HepG2 (cell line): Measurements from ENCODE around the gene MGAT2. TPM values are rescaled to one million over a fixed set of nuclear protein-coding genes. Genes with fewer than 3 reads are reported as not detected.

ENCODE experiments used
- ARNT2 ChIP-seq: sonication (generic); formaldehyde crosslinking; IDR thresholded peaks from 2 replicates; pipeline ENCODE4 v1.8.0; 2022; ENCODE audit warnings: mild to moderate bottlenecking, low read depth, missing genetic modification reagents, moderate library complexity
- ETS1 ChIP-seq: sonication (generic); formaldehyde crosslinking; IDR thresholded peaks from 2 replicates; pipeline ENCODE4 v1.4.0; 2020; ENCODE audit warnings: missing genetic modification reagents
- GFI1 ChIP-seq: sonication (generic); formaldehyde crosslinking; IDR thresholded peaks from 2 replicates; pipeline ENCODE4 v1.5.0; 2020; ENCODE audit warnings: missing genetic modification reagents, mild to moderate bottlenecking, borderline replicate concordance
- IKZF5 ChIP-seq: IDR thresholded peaks from 2 replicates; pipeline ENCODE4 v1.6.1; 2018; ENCODE audit warnings: missing genetic modification reagents, mild to moderate bottlenecking, missing compliant biosample characterization
- MIER3 ChIP-seq: IDR thresholded peaks from 2 replicates; pipeline ENCODE4 v1.6.1; 2016; ENCODE audit warnings: missing compliant biosample characterization, borderline replicate concordance
- MLLT10 ChIP-seq: sonication (generic); formaldehyde crosslinking; IDR thresholded peaks from 2 replicates; pipeline ENCODE4 v1.4.0; 2020; ENCODE audit warnings: missing genetic modification reagents
- NFKBIZ ChIP-seq: IDR thresholded peaks from 2 replicates; pipeline ENCODE4 v1.6.1; 2018; ENCODE audit warnings: missing genetic modification reagents, missing compliant biosample characterization
- PCBP1 ChIP-seq: fragments of 200-400 bp; formaldehyde crosslinking; IDR thresholded peaks from 2 replicates; pipeline ENCODE4 v1.6.1; 2017; ENCODE audit warnings: mild to moderate bottlenecking, low read depth, low read length, borderline replicate concordance
- RAD21 ChIP-seq: fragments of 450-650 bp; formaldehyde crosslinking; IDR thresholded peaks from 2 replicates; pipeline ENCODE4 v1.5.0; 2020; ENCODE audit warnings: mild to moderate bottlenecking
- REPIN1 ChIP-seq: sonication (generic); formaldehyde crosslinking; IDR thresholded peaks from 2 replicates; pipeline ENCODE4 v1.8.0; 2022; ENCODE audit warnings: missing genetic modification reagents, low read depth, mild to moderate bottlenecking, borderline replicate concordance
- REXO4 ChIP-seq: sonication (generic); formaldehyde crosslinking; IDR thresholded peaks from 2 replicates; pipeline ENCODE4 v1.8.0; 2022; ENCODE audit warnings: missing genetic modification reagents, mild to moderate bottlenecking, borderline replicate concordance
- SIX4 ChIP-seq: sonication (generic); formaldehyde crosslinking; IDR thresholded peaks from 2 replicates; pipeline ENCODE4 v1.4.0; 2020; ENCODE audit warnings: missing genetic modification reagents
- YEATS4 ChIP-seq: sonication (generic); formaldehyde crosslinking; IDR thresholded peaks from 2 replicates; pipeline ENCODE4 v1.4.0; 2020; ENCODE audit warnings: missing genetic modification reagents, borderline replicate concordance
- ZNF253 ChIP-seq: sonication (generic); formaldehyde crosslinking; IDR thresholded peaks from 2 replicates; pipeline ENCODE4 v1.8.0; 2022; ENCODE audit warnings: mild to moderate bottlenecking, missing genetic modification reagents, borderline replicate concordance
- ZNF263 ChIP-seq: sonication (generic); formaldehyde crosslinking; IDR thresholded peaks from 2 replicates; pipeline ENCODE4 v1.4.0; 2020; ENCODE audit warnings: missing genetic modification reagents
- ZNF329 ChIP-seq: sonication (generic); formaldehyde crosslinking; IDR thresholded peaks from 2 replicates; pipeline ENCODE4 v1.9.0; 2021; ENCODE audit warnings: low read depth, mild to moderate bottlenecking, missing genetic modification reagents
- ZNF598 ChIP-seq: sonication (generic); formaldehyde crosslinking; IDR thresholded peaks from 2 replicates; pipeline ENCODE4 v1.5.1; 2020; ENCODE audit warnings: mild to moderate bottlenecking, missing genetic modification reagents, borderline replicate concordance
- ZNF629 ChIP-seq: sonication (generic); formaldehyde crosslinking; conservative IDR thresholded peaks from 2 replicates; pipeline ENCODE4 v1.5.0; 2020; ENCODE audit warnings: missing genetic modification reagents
- ZNF747 ChIP-seq: sonication (generic); formaldehyde crosslinking; IDR thresholded peaks from 2 replicates; pipeline ENCODE4 v1.8.1; 2023; ENCODE audit warnings: missing genetic modification reagents, mild to moderate bottlenecking, borderline replicate concordance
- ZSCAN29 ChIP-seq: sonication (generic); formaldehyde crosslinking; conservative IDR thresholded peaks from 2 replicates; pipeline ENCODE4 v1.4.0; 2020; ENCODE audit warnings: mild to moderate bottlenecking, missing genetic modification reagents
- polyA plus RNA-seq, 8 experiments: library from polyadenylated mRNA; depleted of rRNA in 3 of 8; stranded (reverse) in 7 of 8; unstranded in 1 of 8; fragments of >200 nt; fragmentation: Illumina TruSeq in 4 of 8; extraction: Trizol in 4 of 8; gene quantifications; 2 replicates each; pipeline versions ENCODE4 v1.2.1 to v1.2.3, GENCODE V29; 2011 to 2016; ENCODE audit warnings: low read depth in 4 of 8, missing spikeins in 1 of 8, mixed read lengths in 1 of 8; ENCODE audit not compliant: insufficient read depth in 1 of 8
- total RNA-seq, 5 experiments: library from RNA; depleted of rRNA; stranded (reverse); fragments of >200 nt; fragmentation: Illumina TruSeq; extraction: Trizol; gene quantifications; 2 replicates each; pipeline ENCODE4 v1.2.3, GENCODE V29; 2016; ENCODE audit warnings: low read depth in 1 of 5
- TF ChIP-seq, protein P1 (sequence below): sonication (generic); formaldehyde crosslinking; conservative IDR thresholded peaks from 2 replicates; pipeline ENCODE4 v1.8.0; 2022; ENCODE audit warnings: low read depth, missing genetic modification reagents
- TF ChIP-seq, protein P2 (sequence below): IDR thresholded peaks from 2 replicates; pipeline ENCODE4 v1.6.1; 2016; ENCODE audit warnings: missing compliant biosample characterization, missing genetic modification reagents, borderline replicate concordance

Gene MGAT2
- total and polyA plus RNA-seq, 2 of the 13 experiments (the other 11 are each of a cell fraction or from before 2014, with no cell fraction given) = 12.9 to 51.9 TPM

- TF ChIP-seq PCBP1 = no peak
- no peak for TF ChIP-seq ZSCAN29 (CRISPR knock-in tag)
- TF ChIP-seq IKZF5 (CRISPR knock-in tag) = no peak; the same call in 1 of the 2 replicates
- TF ChIP-seq ZNF253 (CRISPR knock-in tag) = 0 out of 2 replicates have a peak, but pooled peaks have one; percentile 40
- TF ChIP-seq MLLT10 = no peak
- no peak for TF ChIP-seq GFI1 (CRISPR knock-in tag)
- TF ChIP-seq ARNT2 (CRISPR knock-in tag) = 0 out of 2 replicates have a peak, but pooled peaks have one; percentile 17
- TF ChIP-seq, protein P1, sequence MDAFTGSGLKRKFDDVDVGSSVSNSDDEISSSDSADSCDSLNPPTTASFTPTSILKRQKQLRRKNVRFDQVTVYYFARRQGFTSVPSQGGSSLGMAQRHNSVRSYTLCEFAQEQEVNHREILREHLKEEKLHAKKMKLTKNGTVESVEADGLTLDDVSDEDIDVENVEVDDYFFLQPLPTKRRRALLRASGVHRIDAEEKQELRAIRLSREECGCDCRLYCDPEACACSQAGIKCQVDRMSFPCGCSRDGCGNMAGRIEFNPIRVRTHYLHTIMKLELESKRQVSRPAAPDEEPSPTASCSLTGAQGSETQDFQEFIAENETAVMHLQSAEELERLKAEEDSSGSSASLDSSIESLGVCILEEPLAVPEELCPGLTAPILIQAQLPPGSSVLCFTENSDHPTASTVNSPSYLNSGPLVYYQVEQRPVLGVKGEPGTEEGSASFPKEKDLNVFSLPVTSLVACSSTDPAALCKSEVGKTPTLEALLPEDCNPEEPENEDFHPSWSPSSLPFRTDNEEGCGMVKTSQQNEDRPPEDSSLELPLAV = no peak
- TF ChIP-seq RAD21 (CRISPR knock-in tag) = no peak
- no peak for TF ChIP-seq REPIN1
- no peak for TF ChIP-seq ETS1
- 0 out of 2 replicates have a peak, but pooled peaks have one; percentile 2 for TF ChIP-seq SIX4
- TF ChIP-seq ZNF263 (CRISPR knock-in tag) = peak; percentile 5; the same call in 1 of the 2 replicates
- peak; percentile 22; the same call in 1 of the 2 replicates for TF ChIP-seq ZNF598 (CRISPR knock-in tag)
- TF ChIP-seq NFKBIZ (CRISPR knock-in tag) = no peak
- TF ChIP-seq REXO4 = 0 out of 2 replicates have a peak, but pooled peaks have one; percentile 37
- TF ChIP-seq ZNF629 (CRISPR knock-in tag) = no peak
- TF ChIP-seq ZNF329 (CRISPR knock-in tag) = no peak
- TF ChIP-seq ZNF747 (CRISPR knock-in tag) = no peak
- no peak for TF ChIP-seq MIER3 (CRISPR knock-in tag)
- TF ChIP-seq, protein P2, sequence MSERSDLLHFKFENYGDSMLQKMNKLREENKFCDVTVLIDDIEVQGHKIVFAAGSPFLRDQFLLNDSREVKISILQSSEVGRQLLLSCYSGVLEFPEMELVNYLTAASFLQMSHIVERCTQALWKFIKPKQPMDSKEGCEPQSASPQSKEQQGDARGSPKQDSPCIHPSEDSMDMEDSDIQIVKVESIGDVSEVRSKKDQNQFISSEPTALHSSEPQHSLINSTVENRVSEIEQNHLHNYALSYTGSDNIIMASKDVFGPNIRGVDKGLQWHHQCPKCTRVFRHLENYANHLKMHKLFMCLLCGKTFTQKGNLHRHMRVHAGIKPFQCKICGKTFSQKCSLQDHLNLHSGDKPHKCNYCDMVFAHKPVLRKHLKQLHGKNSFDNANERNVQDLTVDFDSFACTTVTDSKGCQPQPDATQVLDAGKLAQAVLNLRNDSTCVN = no peak
- TF ChIP-seq YEATS4 = no peak
Observed at GRCh38 chr14:49621114-49621881, 699 bp downstream of the MGAT2 start (continued).
